Bone marrow (tissue), 2 donors: Measurements from ENCODE around the gene COL4A4.

Source experiments
- DNase-seq, 2 donors: peaks; one replicate each; lab custom pipeline; 2025; lab: John Stamatoyannopoulos, UW

COL4A4 gene

GRCh38 chr2:227030789-227031188, 133.2 kb downstream of the COL4A4 start:
- no peak for DNase-seq

GRCh38 chr2:227029426-227030105, 134.4 kb downstream of the COL4A4 start:
- DNase-seq, result no peak

GRCh38 chr2:227025510-227025909, 138.5 kb downstream of the COL4A4 start:
- DNase-seq, result no peak

GRCh38 chr2:227022608-227023007, 141.4 kb downstream of the COL4A4 start:
- DNase-seq, result no peak

GRCh38 chr2:227020416-227020815, 143.6 kb downstream of the COL4A4 start:
- no peak for DNase-seq

- no peak for DNase-seq
Measured at GRCh38 chr2:227016894-227017293, 147.1 kb downstream of the COL4A4 start.

- DNase-seq, result no peak
Measured at GRCh38 chr2:227013881-227014280, 150.1 kb downstream of the COL4A4 start.

GRCh38 chr2:227013330-227013729, 150.7 kb downstream of the COL4A4 start:
- no peak for DNase-seq

GRCh38 chr2:227010433-227010832, 153.6 kb downstream of the COL4A4 start:
- DNase-seq, result no peak

GRCh38 chr2:227007940-227008339, 156.1 kb downstream of the COL4A4 start:
- no peak for DNase-seq

- DNase-seq, result no peak
Measured at GRCh38 chr2:227007148-227007547, 156.9 kb downstream of the COL4A4 start.

GRCh38 chr2:227006189-227006897, 157.7 kb downstream of the COL4A4 start:
- DNase-seq, result no peak

GRCh38 chr2:227004482-227004881, 159.5 kb downstream of the COL4A4 start:
- no peak for DNase-seq

- DNase-seq, result no peak
Measured at GRCh38 chr2:227000123-227000522, 163.9 kb downstream of the COL4A4 start.

GRCh38 chr2:226999661-227000060, 164.3 kb downstream of the COL4A4 start:
- DNase-seq, result no peak

GRCh38 chr2:226995625-226996041, 168.4 kb downstream of the COL4A4 start:
- DNase-seq, result no peak

GRCh38 chr2:226994775-226995174, 169.2 kb downstream of the COL4A4 start:
- no peak for DNase-seq

- no peak for DNase-seq
Measured at GRCh38 chr2:226993171-226993570, 170.8 kb downstream of the COL4A4 start.

- DNase-seq, result no peak
Measured at GRCh38 chr2:226991663-226992062, 172.3 kb downstream of the COL4A4 start.

GRCh38 chr2:226985583-226985946, 178.4 kb downstream of the COL4A4 start:
- no peak for DNase-seq

GRCh38 chr2:226984750-226985582, 179.0 kb downstream of the COL4A4 start:
- DNase-seq, result no peak

GRCh38 chr2:226983895-226984749, 179.9 kb downstream of the COL4A4 start:
- no peak for DNase-seq
